ENCODE data around the gene SGO2.

Gene SGO2

DNA sequence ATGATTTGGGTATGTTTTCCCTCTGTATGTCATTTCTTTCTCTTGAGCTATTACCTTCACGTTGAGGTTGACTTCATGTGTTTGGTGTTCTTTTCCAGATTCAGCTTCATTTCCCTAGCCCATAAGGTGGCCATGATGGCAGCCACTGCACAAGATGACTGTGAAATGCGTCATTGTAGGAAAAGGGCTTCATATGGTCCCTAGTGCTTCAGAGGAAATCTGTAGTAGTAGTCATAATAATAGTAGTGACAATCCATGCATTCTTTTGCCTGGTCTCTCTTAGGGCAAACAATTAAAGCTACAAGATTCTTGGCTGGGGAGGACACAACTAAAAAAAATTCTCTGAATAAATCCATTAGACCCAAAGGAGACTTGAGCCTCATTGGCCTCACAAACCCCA is 88.2 kb downstream of the SGO2 start:
- H3K4me1 ChIP-seq (ENCODE audit: control insufficient read depth, insufficient read depth, low read length): peaks cover 67% of the 10 kb centered on the region
- H3K27me3 ChIP-seq (replicated peaks; ENCODE audit: control insufficient read depth, insufficient read depth, low read length): no peaks in the 10 kb centered on the region
- no peak overlapping the region for H3K4me3 ChIP-seq (ENCODE audit: low read length)
- no peaks in the 10 kb centered on the region for H3K9me3 ChIP-seq (ENCODE audit: control insufficient read depth, low read length)
- no peak for DNase-seq (ENCODE audit: low read depth)
- H3K36me3 ChIP-seq (ENCODE audit: control insufficient read depth, insufficient read depth, low read length, severe bottlenecking): peaks cover 86% of the 10 kb centered on the region
- H3K9ac ChIP-seq (ENCODE audit: low read length): peak overlapping the region; percentile 54

DNA sequence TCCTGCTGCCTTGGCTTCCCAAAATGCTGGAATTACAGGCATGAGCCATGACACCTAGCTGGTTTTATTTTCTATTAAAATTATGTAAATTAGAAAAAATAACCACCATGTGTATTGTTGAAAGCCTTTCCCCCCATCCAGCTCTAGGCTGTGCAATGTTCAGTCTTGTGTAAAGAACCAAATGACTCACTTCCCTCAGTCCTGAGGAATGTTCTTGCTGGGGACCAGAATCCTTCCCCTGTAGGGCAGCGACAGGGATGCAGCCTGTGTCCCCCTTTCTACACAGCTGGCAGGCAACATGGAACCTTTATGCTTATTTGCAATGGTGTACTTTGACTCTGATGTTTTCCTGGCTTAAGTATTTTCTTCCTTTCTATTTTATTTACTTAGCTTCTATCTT is 89.2 kb downstream of the SGO2 start:
- H3K4me3 ChIP-seq (ENCODE audit: low read length): peak overlapping the region; percentile 16
- H3K27me3 ChIP-seq (replicated peaks; ENCODE audit: control insufficient read depth, insufficient read depth, low read length): no peaks in the 10 kb centered on the region
- H3K9me3 ChIP-seq (ENCODE audit: control insufficient read depth, low read length): no peaks in the 10 kb centered on the region
- peaks cover 64% of the 10 kb centered on the region for H3K4me1 ChIP-seq (ENCODE audit: control insufficient read depth, insufficient read depth, low read length)
- peak overlapping the region; percentile 58 for H3K9ac ChIP-seq (ENCODE audit: low read length)
- H3K36me3 ChIP-seq (ENCODE audit: control insufficient read depth, insufficient read depth, low read length, severe bottlenecking): peaks cover 84% of the 10 kb centered on the region
- DNase-seq (ENCODE audit: low read depth): peak; percentile 79

DNA sequence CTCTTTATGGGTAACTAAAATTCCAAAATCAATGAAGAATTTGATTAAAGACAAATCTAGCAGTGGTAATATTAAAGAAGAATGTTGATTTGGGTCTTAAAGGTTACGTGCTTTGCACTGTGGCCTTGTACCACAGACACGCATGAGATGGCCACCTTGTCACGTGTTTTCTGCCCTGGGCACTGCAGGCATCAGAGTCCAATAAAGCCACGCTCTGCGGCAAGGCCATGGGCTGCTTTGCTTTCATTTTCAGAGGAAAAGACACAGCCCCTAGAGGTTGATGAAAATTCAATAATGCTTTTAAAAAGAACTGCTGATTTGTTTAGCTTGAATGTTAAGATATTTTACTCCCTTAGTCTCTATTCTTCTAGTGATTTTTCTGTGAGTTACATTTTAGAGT is 90.2 kb downstream of the SGO2 start:
- Histone ChIP-seq H3K9ac (ENCODE audit: low read length) (peak overlapping the region; percentile 58), H3K4me1 (ENCODE audit: control insufficient read depth, insufficient read depth, low read length) (peaks cover 66% of the 10 kb centered on the region), H3K9me3 (ENCODE audit: control insufficient read depth, low read length) (no peaks in the 10 kb centered on the region), H3K36me3 (ENCODE audit: control insufficient read depth, insufficient read depth, low read length, severe bottlenecking) (peaks cover 84% of the 10 kb centered on the region), H3K4me3 (ENCODE audit: low read length) (no peak overlapping the region), H3K27me3 (replicated peaks; ENCODE audit: control insufficient read depth, insufficient read depth, low read length) (no peaks in the 10 kb centered on the region)
- no peak for DNase-seq (ENCODE audit: low read depth)

GRCh38 chr2:200616656-200617055 is 90.6 kb downstream of the SGO2 start:
- Histone ChIP-seq H3K9ac (ENCODE audit: low read length) (peak overlapping the region; percentile 58), H3K4me1 (ENCODE audit: control insufficient read depth, insufficient read depth, low read length) (peaks cover 66% of the 10 kb centered on the region), H3K27me3 (replicated peaks; ENCODE audit: control insufficient read depth, insufficient read depth, low read length) (no peaks in the 10 kb centered on the region), H3K36me3 (ENCODE audit: control insufficient read depth, insufficient read depth, low read length, severe bottlenecking) (peaks cover 84% of the 10 kb centered on the region), H3K9me3 (ENCODE audit: control insufficient read depth, low read length) (no peaks in the 10 kb centered on the region), H3K4me3 (ENCODE audit: low read length) (no peak overlapping the region)
- peak; percentile 51 for DNase-seq (ENCODE audit: low read depth)

DNA sequence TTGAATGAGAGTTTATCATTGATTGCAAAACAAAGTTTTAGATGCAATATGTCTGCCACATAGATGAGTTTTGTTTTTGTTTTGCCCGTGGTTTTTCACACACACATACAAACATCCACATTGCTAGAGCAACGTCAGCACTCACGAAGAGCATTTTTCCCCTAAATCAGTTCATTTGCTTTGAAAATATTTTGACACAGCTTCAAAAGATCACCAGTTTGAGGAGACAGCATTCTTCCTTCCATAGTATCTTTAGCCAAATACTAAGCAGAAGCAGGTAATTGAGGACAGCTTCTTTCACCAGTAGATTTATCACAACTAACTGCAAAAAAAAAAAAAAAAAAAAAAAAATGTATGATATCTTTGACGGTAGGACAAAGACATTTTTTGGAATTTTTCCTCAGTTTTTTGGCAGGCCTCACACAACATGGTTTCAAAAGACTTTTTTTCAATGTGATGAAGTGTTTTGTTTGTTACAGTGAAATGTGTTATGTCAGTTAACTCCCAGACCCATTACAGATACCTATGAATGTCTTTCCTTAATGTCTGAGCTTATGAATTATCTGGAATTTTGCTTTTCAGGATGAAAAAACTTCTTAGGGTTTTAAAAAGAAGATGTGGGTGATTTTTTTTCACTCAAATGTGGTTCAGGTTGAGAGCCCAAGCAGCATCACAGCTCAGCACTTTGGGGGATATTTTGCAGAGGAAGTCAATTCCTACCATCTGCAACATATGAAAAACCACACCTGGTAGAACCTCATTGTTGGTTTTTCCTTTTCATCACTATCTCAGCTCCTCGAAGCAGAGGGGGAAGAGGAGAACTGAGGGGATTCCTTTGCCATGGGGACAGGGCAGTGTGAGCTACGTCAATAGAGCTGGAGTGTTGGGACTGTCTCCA is 91.4 kb downstream of the SGO2 start:
- DNase-seq (ENCODE audit: low read depth): no peak
- no peaks in the 10 kb centered on the region for H3K27me3 ChIP-seq (replicated peaks; ENCODE audit: control insufficient read depth, insufficient read depth, low read length)
- H3K4me3 ChIP-seq (ENCODE audit: low read length): no peak overlapping the region
- peaks cover 83% of the 10 kb centered on the region for H3K36me3 ChIP-seq (ENCODE audit: control insufficient read depth, insufficient read depth, low read length, severe bottlenecking)
- peak overlapping the region; percentile 67 for H3K9ac ChIP-seq (ENCODE audit: low read length)
- peaks cover 66% of the 10 kb centered on the region for H3K4me1 ChIP-seq (ENCODE audit: control insufficient read depth, insufficient read depth, low read length)
- H3K9me3 ChIP-seq (ENCODE audit: control insufficient read depth, low read length): no peaks in the 10 kb centered on the region

DNA sequence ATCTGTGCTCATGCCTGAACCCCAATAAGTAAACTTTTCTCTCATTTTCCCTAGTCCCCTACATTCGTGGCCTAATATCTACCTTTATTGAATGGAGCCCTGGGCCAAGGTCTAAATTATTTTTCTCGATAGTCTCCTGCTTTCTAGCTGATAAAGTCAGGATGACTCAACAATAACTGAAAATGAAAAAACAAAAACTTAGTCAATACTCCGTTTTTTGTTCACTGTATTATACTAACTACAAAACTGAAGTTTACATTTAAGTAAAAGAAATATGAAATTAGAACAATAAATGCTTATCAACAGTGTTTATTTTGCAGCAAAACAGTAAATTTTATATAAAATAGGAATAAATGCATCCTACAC is 92.0 kb downstream of the SGO2 start:
- Histone ChIP-seq H3K27me3 (replicated peaks; ENCODE audit: control insufficient read depth, insufficient read depth, low read length) (no peaks in the 10 kb centered on the region), H3K9ac (ENCODE audit: low read length) (peak overlapping the region; percentile 67), H3K4me3 (ENCODE audit: low read length) (no peak overlapping the region), H3K36me3 (ENCODE audit: control insufficient read depth, insufficient read depth, low read length, severe bottlenecking) (peaks cover 83% of the 10 kb centered on the region), H3K4me1 (ENCODE audit: control insufficient read depth, insufficient read depth, low read length) (peaks cover 66% of the 10 kb centered on the region), H3K9me3 (ENCODE audit: control insufficient read depth, low read length) (no peaks in the 10 kb centered on the region)
- DNase-seq (ENCODE audit: low read depth): no peak

DNA sequence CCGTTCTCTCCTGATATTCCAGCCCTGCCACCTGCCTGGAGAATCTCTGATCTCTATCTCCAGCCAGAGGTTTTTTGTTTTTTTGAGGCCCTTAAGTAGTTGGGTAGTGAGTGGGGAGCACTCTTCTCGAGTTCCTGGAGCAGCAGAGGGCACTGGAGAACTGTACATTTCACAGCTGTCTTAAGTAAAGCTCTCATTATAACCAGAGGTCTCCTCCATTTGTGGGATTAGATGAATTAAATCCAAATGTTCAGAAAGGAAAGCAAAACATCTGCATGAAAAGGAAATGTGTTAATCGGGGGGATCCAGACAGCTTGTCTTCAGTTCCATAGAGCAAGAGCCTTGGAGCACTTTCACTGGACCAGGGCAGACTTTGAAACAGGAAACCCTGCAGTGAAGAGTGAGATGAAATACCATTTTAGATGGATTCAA is 92.6 kb downstream of the SGO2 start:
- peak; percentile 83 for DNase-seq (ENCODE audit: low read depth)
- H3K27me3 ChIP-seq (replicated peaks; ENCODE audit: control insufficient read depth, insufficient read depth, low read length): no peaks in the 10 kb centered on the region
- H3K9ac ChIP-seq (ENCODE audit: low read length): peak overlapping the region; percentile 67
- H3K4me3 ChIP-seq (ENCODE audit: low read length): no peak overlapping the region
- H3K36me3 ChIP-seq (ENCODE audit: control insufficient read depth, insufficient read depth, low read length, severe bottlenecking): peaks cover 83% of the 10 kb centered on the region
- H3K4me1 ChIP-seq (ENCODE audit: control insufficient read depth, insufficient read depth, low read length): peaks cover 66% of the 10 kb centered on the region
- H3K9me3 ChIP-seq (ENCODE audit: control insufficient read depth, low read length): no peaks in the 10 kb centered on the region

- no peak overlapping the region for H3K4me3 ChIP-seq (ENCODE audit: low read length)
- DNase-seq (ENCODE audit: low read depth): no peak
- H3K9ac ChIP-seq (ENCODE audit: low read length): peak overlapping the region; percentile 20
- H3K4me1 ChIP-seq (ENCODE audit: control insufficient read depth, insufficient read depth, low read length): peaks cover 65% of the 10 kb centered on the region
- peaks cover 83% of the 10 kb centered on the region for H3K36me3 ChIP-seq (ENCODE audit: control insufficient read depth, insufficient read depth, low read length, severe bottlenecking)
- no peaks in the 10 kb centered on the region for H3K27me3 ChIP-seq (replicated peaks; ENCODE audit: control insufficient read depth, insufficient read depth, low read length)
- H3K9me3 ChIP-seq (ENCODE audit: control insufficient read depth, low read length): no peaks in the 10 kb centered on the region
Observed at GRCh38 chr2:200619279-200619678, 93.3 kb downstream of the SGO2 start.

DNA sequence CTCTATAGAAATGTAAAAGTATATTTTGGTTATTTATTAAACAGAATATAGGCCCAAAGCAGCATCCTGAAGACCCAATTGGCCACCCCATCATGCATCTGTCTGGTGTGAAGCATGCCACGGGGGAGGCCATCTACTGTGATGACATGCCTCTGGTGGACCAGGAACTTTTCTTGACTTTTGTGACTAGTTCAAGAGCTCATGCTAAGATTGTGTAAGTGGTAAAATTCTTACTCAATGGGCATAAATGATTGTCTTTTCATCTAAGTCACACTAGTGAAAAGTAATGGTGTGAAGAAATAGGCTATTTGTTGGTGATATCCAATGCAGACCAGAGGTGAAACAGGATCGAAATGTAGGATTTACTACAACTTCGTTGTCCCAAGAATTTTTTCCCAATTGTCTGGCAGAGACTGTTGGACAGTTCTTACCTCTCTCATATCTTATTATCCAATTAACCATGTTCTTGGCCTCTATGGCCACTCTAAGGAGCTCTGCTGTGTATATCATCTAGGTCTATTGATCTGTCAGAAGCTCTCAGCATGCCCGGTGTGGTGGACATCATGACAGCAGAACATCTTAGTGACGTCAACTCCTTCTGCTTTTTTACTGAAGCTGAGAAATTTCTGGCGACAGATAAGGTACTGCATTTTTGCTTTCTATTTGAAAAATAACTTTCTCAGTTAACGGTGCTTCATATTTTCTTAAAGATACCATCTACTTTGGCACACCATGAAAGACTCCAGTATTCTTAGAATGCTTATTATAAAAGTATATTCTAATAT is 94.8 kb downstream of the SGO2 start:
- H3K9me3 ChIP-seq (ENCODE audit: control insufficient read depth, low read length): no peaks in the 10 kb centered on the region
- no peaks in the 10 kb centered on the region for H3K27me3 ChIP-seq (replicated peaks; ENCODE audit: control insufficient read depth, insufficient read depth, low read length)
- peaks cover 87% of the 10 kb centered on the region for H3K36me3 ChIP-seq (ENCODE audit: control insufficient read depth, insufficient read depth, low read length, severe bottlenecking)
- peak overlapping the region; percentile 23 for H3K4me3 ChIP-seq (ENCODE audit: low read length)
- DNase-seq (ENCODE audit: low read depth): no peak
- peaks cover 65% of the 10 kb centered on the region for H3K4me1 ChIP-seq (ENCODE audit: control insufficient read depth, insufficient read depth, low read length)
- peak overlapping the region; percentile 47 for H3K9ac ChIP-seq (ENCODE audit: low read length)

GRCh38 chr2:200622106-200622505 is 96.1 kb downstream of the SGO2 start:
- peaks cover 62% of the 10 kb centered on the region for H3K4me1 ChIP-seq (ENCODE audit: control insufficient read depth, insufficient read depth, low read length)
- H3K27me3 ChIP-seq (replicated peaks; ENCODE audit: control insufficient read depth, insufficient read depth, low read length): no peaks in the 10 kb centered on the region
- H3K36me3 ChIP-seq (ENCODE audit: control insufficient read depth, insufficient read depth, low read length, severe bottlenecking): peaks cover 89% of the 10 kb centered on the region
- H3K9me3 ChIP-seq (ENCODE audit: control insufficient read depth, low read length): no peaks in the 10 kb centered on the region
- no peak overlapping the region for H3K9ac ChIP-seq (ENCODE audit: low read length)
- H3K4me3 ChIP-seq (ENCODE audit: low read length): peak overlapping the region; percentile 43
- DNase-seq (ENCODE audit: low read depth): no peak

GRCh38 chr2:200624026-200624425 is 98.0 kb downstream of the SGO2 start:
- Histone ChIP-seq H3K9me3 (ENCODE audit: control insufficient read depth, low read length) (no peaks in the 10 kb centered on the region), H3K9ac (ENCODE audit: low read length) (no peak overlapping the region), H3K4me3 (ENCODE audit: low read length) (no peak overlapping the region), H3K4me1 (ENCODE audit: control insufficient read depth, insufficient read depth, low read length) (peaks cover 44% of the 10 kb centered on the region), H3K27me3 (replicated peaks; ENCODE audit: control insufficient read depth, insufficient read depth, low read length) (no peaks in the 10 kb centered on the region), H3K36me3 (ENCODE audit: control insufficient read depth, insufficient read depth, low read length, severe bottlenecking) (peaks cover 97% of the 10 kb centered on the region)
- no peak for DNase-seq (ENCODE audit: low read depth)
